Right cardiac atrium (tissue), 5 donors: Measurements from ENCODE around the gene PPP3CB. TPM values are rescaled to one million over a fixed set of nuclear protein-coding genes. Genes with fewer than 3 reads are reported as not detected.

Source experiments
- ATAC-seq, 2 donors: fragments of 200-7000 bp; cut with Tn5 transposase; one replicate each; pipeline versions ENCODE4 v1.8.0 to v1.9.1; 2020; ENCODE audit warnings: moderate library complexity in 2 of 2, mild to moderate bottlenecking in 1 of 2
- DNase-seq, 3 donors: peaks; one replicate each; pipeline ENCODE4 v3.0.0-alpha.2; 2020
- H3K27ac ChIP-seq: one replicate; pipeline ENCODE4 v1.5.1; 2013; ENCODE audit warnings: mild to moderate bottlenecking, low read length, control low read depth, moderate library complexity
- H3K27me3 ChIP-seq: one replicate; pipeline ENCODE4 v1.6.1; 2013; ENCODE audit not compliant: control insufficient read depth, insufficient read depth
- H3K4me1 ChIP-seq: one replicate; pipeline ENCODE4 v1.6.1; 2013; ENCODE audit warnings: low read length; ENCODE audit not compliant: control insufficient read depth, insufficient read depth
- H3K4me3 ChIP-seq: one replicate; pipeline ENCODE4 v1.5.1; 2013; ENCODE audit warnings: low read length, control low read depth
- H3K9me3 ChIP-seq: one replicate; pipeline ENCODE4 v1.6.1; 2013; ENCODE audit warnings: low read length; ENCODE audit not compliant: control insufficient read depth
- WGBS: extraction: QIAGEN DNeasy Blood & Tissue Kit; methylation state at CpG from one replicate; pipeline ENCODE4 v1.1.7; 2013; 5-methylcytosine and 5-hydroxymethylcytosine counted together
- intact Hi-C, 4 donors: fragments of 100-400 bp; cut with DNase I; formaldehyde crosslinking; loops; one replicate each; pipeline versions ENCODE4 v1.11.0 to v1.14.0; 2022 to 2023
- polyA plus RNA-seq: library from polyadenylated mRNA; stranded (reverse); fragments of 200-250 nt; gene quantifications from one replicate; pipeline ENCODE4 v1.2.3, GENCODE V29; 2013
- total RNA-seq, 4 donors: library from RNA; stranded (reverse); fragmentation: NEBNext Ultra II Directional; extraction: Animal tissue kit (Norgen Biotek cat#: 25700); gene quantifications; one replicate each; pipeline ENCODE4 v1.2.1, GENCODE V29; 2021
- donor health status: healthy with polysubstance abuse.
- donor health status: DM: no; HTN: yes; CAD: no.
- donor health status: DM: no; HTN: no; CAD: no.
- donor health status: DM: no; HTN: yes; CAD: no; lungs with severe emphysema.
- donor health status: DM: yes; HTN: yes; CAD: no.

The PPP3CB gene
- total and polyA plus RNA-seq, 5 donors, result 34.5 to 61.3 (median 56.2) TPM

- no peak for ATAC-seq
- intact Hi-C loops, result no loop called here
- Histone ChIP-seq H3K4me1 (no peaks in the 10 kb centered on the region), H3K27me3 (no peaks in the 10 kb centered on the region), H3K9me3 (no peaks in the 10 kb centered on the region), H3K27ac (no peak overlapping the region), H3K4me3 (no peak overlapping the region)
- no peak for DNase-seq
Measured at GRCh38 chr10:73446926-73447325, 48.9 kb downstream of the PPP3CB start.

GRCh38 chr10:73444457-73444856 is 51.4 kb downstream of the PPP3CB start:
- Histone ChIP-seq H3K4me1 (no peaks in the 10 kb centered on the region), H3K27ac (no peak overlapping the region), H3K27me3 (no peaks in the 10 kb centered on the region), H3K9me3 (no peaks in the 10 kb centered on the region), H3K4me3 (no peak overlapping the region)
- 76% methylated on average over 1 of the region's 1 CpG for WGBS
- ATAC-seq (no peak), DNase-seq (no peak)
- intact Hi-C loops, result no loop called here

- no peaks in the 10 kb centered on the region for H3K27me3 ChIP-seq
- H3K9me3 ChIP-seq, result no peaks in the 10 kb centered on the region
- no peak overlapping the region for H3K27ac ChIP-seq
- no peak for DNase-seq
- intact Hi-C loops, result no loop called here
- H3K4me1 ChIP-seq, result no peaks in the 10 kb centered on the region
- no peak for ATAC-seq
- WGBS, result 95% methylated on average over 1 of the region's 1 CpG
- no peak overlapping the region for H3K4me3 ChIP-seq
Measured at GRCh38 chr10:73439605-73440312, 56.1 kb downstream of the PPP3CB start.

GRCh38 chr10:73439055-73439454 is 56.8 kb downstream of the PPP3CB start:
- ATAC-seq, result no peak
- Histone ChIP-seq H3K4me3 (no peak overlapping the region), H3K9me3 (no peaks in the 10 kb centered on the region), H3K4me1 (no peaks in the 10 kb centered on the region), H3K27ac (no peak overlapping the region), H3K27me3 (no peaks in the 10 kb centered on the region)
- WGBS, result 94% methylated on average over 1 of the region's 1 CpG
- no peak for DNase-seq
- intact Hi-C loops, result no loop called here

GRCh38 chr10:73433538-73433867 is 62.3 kb downstream of the PPP3CB start, which contains the start of gene MSS51:
TSS of gene MSS51 (minus strand) at chr10:73433561. CDS start at chr10:73428284, 5,277 bp downstream.
- H3K27ac ChIP-seq, result no peak within 1 kb of the TSS
- H3K27me3 ChIP-seq, result no peaks in the 10 kb centered on the region
- no peak within 1 kb of the TSS for H3K4me3 ChIP-seq
- no peaks in the 10 kb centered on the region for H3K9me3 ChIP-seq
- intact Hi-C loops, result no loop called here
- DNase-seq (no peak), ATAC-seq (peak; percentile 77 to 88)
- no peaks in the 10 kb centered on the region for H3K4me1 ChIP-seq

GRCh38 chr10:73432646-73433537 is 62.9 kb downstream of the PPP3CB start:
- no peak for ATAC-seq
- intact Hi-C loops, result no loop called here
- Histone ChIP-seq H3K4me3 (no peak overlapping the region), H3K9me3 (no peaks in the 10 kb centered on the region), H3K27ac (no peak overlapping the region), H3K27me3 (no peaks in the 10 kb centered on the region), H3K4me1 (no peaks in the 10 kb centered on the region)
- 51% methylated on average over 2 of the region's 2 CpGs for WGBS
- DNase-seq, result no peak

GRCh38 chr10:73426318-73426717 is 69.5 kb downstream of the PPP3CB start:
- H3K4me1 ChIP-seq, result no peaks in the 10 kb centered on the region
- H3K27ac ChIP-seq, result no peak overlapping the region
- H3K27me3 ChIP-seq, result no peaks in the 10 kb centered on the region
- no peak overlapping the region for H3K4me3 ChIP-seq
- intact Hi-C loops, result no loop called here
- ATAC-seq (no peak), DNase-seq (no peak)
- 96% methylated on average over 4 of the region's 4 CpGs for WGBS
- H3K9me3 ChIP-seq, result no peaks in the 10 kb centered on the region

- no peak overlapping the region for H3K27ac ChIP-seq
- no peak for ATAC-seq
- WGBS, result 90% methylated on average over 3 of the region's 3 CpGs
- no peaks in the 10 kb centered on the region for H3K4me1 ChIP-seq
- no peak overlapping the region for H3K4me3 ChIP-seq
- no peak for DNase-seq
- H3K27me3 ChIP-seq, result no peaks in the 10 kb centered on the region
- intact Hi-C loops, result no loop called here
- H3K9me3 ChIP-seq, result no peaks in the 10 kb centered on the region
Measured at GRCh38 chr10:73424478-73424877, 71.3 kb downstream of the PPP3CB start.

GRCh38 chr10:73423309-73423708 is 72.5 kb downstream of the PPP3CB start:
- no peak for ATAC-seq
- DNase-seq, result no peak
- no peak overlapping the region for H3K4me3 ChIP-seq
- no peaks in the 10 kb centered on the region for H3K9me3 ChIP-seq
- intact Hi-C loops, result no loop called here
- H3K27ac ChIP-seq, result no peak overlapping the region
- H3K27me3 ChIP-seq, result no peaks in the 10 kb centered on the region
- no peaks in the 10 kb centered on the region for H3K4me1 ChIP-seq

- no peaks in the 10 kb centered on the region for H3K4me1 ChIP-seq
- no peak overlapping the region for H3K4me3 ChIP-seq
- DNase-seq (no peak), ATAC-seq (no peak)
- no peaks in the 10 kb centered on the region for H3K27me3 ChIP-seq
- 93% methylated on average over 3 of the region's 3 CpGs for WGBS
- intact Hi-C loops, result no loop called here
- H3K9me3 ChIP-seq, result no peaks in the 10 kb centered on the region
- no peak overlapping the region for H3K27ac ChIP-seq
Measured at GRCh38 chr10:73416571-73416970, 79.3 kb downstream of the PPP3CB start.

GRCh38 chr10:73414230-73414945 is 81.4 kb downstream of the PPP3CB start:
- H3K4me3 ChIP-seq, result peak overlapping the region; percentile 67
- H3K27me3 ChIP-seq, result no peaks in the 10 kb centered on the region
- 7% methylated on average over 17 of the region's 17 CpGs for WGBS
- H3K4me1 ChIP-seq, result no peaks in the 10 kb centered on the region
- intact Hi-C loops, result no loop called here
- H3K27ac ChIP-seq, result peak overlapping the region; percentile 31
- no peaks in the 10 kb centered on the region for H3K9me3 ChIP-seq
- DNase-seq (no peak), ATAC-seq (peak in 1 of 2 donors; percentile 50)
